ENCODE data around the gene ALOX12.
"Not testable (repeated sequence)": the region's sequence is repeated elsewhere in the genome, so short reads cannot be mapped to it uniquely, and the experiment has no call there.

Gene ALOX12

GRCh38 chr17:6981426-6981825, 14.4 kb upstream of the ALOX12 start:
- H3K27ac ChIP-seq (ENCODE audit: insufficient read depth, low read depth, low read length, poor library complexity, severe bottlenecking), result no peak overlapping the region
- no peaks in the 10 kb centered on the region for H3K36me3 ChIP-seq (ENCODE audit: control insufficient read depth, insufficient read depth, low read length)
- WGBS, 2 experiments, result 94 to 96% methylated on average over 1 of the region's 1 CpG
- no peaks in the 10 kb centered on the region for H3K4me1 ChIP-seq (ENCODE audit: control insufficient read depth, insufficient read depth, low read length)
- H3K9me3 ChIP-seq (ENCODE audit: control insufficient read depth, low read length), result no peaks in the 10 kb centered on the region
- no peak overlapping the region for H3K4me3 ChIP-seq (ENCODE audit: insufficient read depth, low read depth, low read length)
- no peaks in the 10 kb centered on the region for H3K27me3 ChIP-seq (ENCODE audit: control insufficient read depth, insufficient read depth, low read length, poor library complexity, severe bottlenecking)

- Histone ChIP-seq H3K36me3 (ENCODE audit: control insufficient read depth, insufficient read depth, low read length) (no peaks in the 10 kb centered on the region), H3K27me3 (ENCODE audit: control insufficient read depth, insufficient read depth, low read length, poor library complexity, severe bottlenecking) (no peaks in the 10 kb centered on the region), H3K4me1 (ENCODE audit: control insufficient read depth, insufficient read depth, low read length) (no peaks in the 10 kb centered on the region), H3K9me3 (ENCODE audit: control insufficient read depth, low read length) (no peaks in the 10 kb centered on the region), H3K27ac (ENCODE audit: insufficient read depth, low read depth, low read length, poor library complexity, severe bottlenecking) (no peak overlapping the region), H3K4me3 (ENCODE audit: insufficient read depth, low read depth, low read length) (no peak overlapping the region)
- 90 to 98% methylated on average over 3 to 4 of the region's 4 CpGs for WGBS, 2 experiments
Measured at GRCh38 chr17:6985266-6985665, 10.6 kb upstream of the ALOX12 start.

GRCh38 chr17:6986676-6987075, 9.2 kb upstream of the ALOX12 start:
- H3K36me3 ChIP-seq (ENCODE audit: control insufficient read depth, insufficient read depth, low read length), result no peaks in the 10 kb centered on the region
- H3K27me3 ChIP-seq (ENCODE audit: control insufficient read depth, insufficient read depth, low read length, poor library complexity, severe bottlenecking), result no peaks in the 10 kb centered on the region
- no peak overlapping the region for H3K27ac ChIP-seq (ENCODE audit: insufficient read depth, low read depth, low read length, poor library complexity, severe bottlenecking)
- no peaks in the 10 kb centered on the region for H3K4me1 ChIP-seq (ENCODE audit: control insufficient read depth, insufficient read depth, low read length)
- no peak overlapping the region for H3K4me3 ChIP-seq (ENCODE audit: insufficient read depth, low read depth, low read length)
- H3K9me3 ChIP-seq (ENCODE audit: control insufficient read depth, low read length), result no peaks in the 10 kb centered on the region
- 89 to 95% methylated on average over 2 of the region's 3 CpGs for WGBS, 2 experiments

- Histone ChIP-seq H3K4me3 (ENCODE audit: insufficient read depth, low read depth, low read length) (no peak overlapping the region), H3K9me3 (ENCODE audit: control insufficient read depth, low read length) (no peaks in the 10 kb centered on the region), H3K4me1 (ENCODE audit: control insufficient read depth, insufficient read depth, low read length) (no peaks in the 10 kb centered on the region), H3K27ac (ENCODE audit: insufficient read depth, low read depth, low read length, poor library complexity, severe bottlenecking) (no peak overlapping the region), H3K27me3 (ENCODE audit: control insufficient read depth, insufficient read depth, low read length, poor library complexity, severe bottlenecking) (peaks cover 1% of the 10 kb centered on the region), H3K36me3 (ENCODE audit: control insufficient read depth, insufficient read depth, low read length) (no peaks in the 10 kb centered on the region)
- WGBS, 2 experiments, result 85 to 93% methylated on average over 2 of the region's 2 CpGs
Measured at GRCh38 chr17:6989779-6990178, 6.1 kb upstream of the ALOX12 start.

GRCh38 chr17:6993613-6994056, 2.2 kb upstream of the ALOX12 start:
- not testable (repeated sequence) for H3K4me3 ChIP-seq (ENCODE audit: insufficient read depth, low read depth, low read length); H3K36me3 ChIP-seq (ENCODE audit: control insufficient read depth, insufficient read depth, low read length); H3K4me1 ChIP-seq (ENCODE audit: control insufficient read depth, insufficient read depth, low read length); H3K9me3 ChIP-seq (ENCODE audit: control insufficient read depth, low read length); H3K27ac ChIP-seq (ENCODE audit: insufficient read depth, low read depth, low read length, poor library complexity, severe bottlenecking)
- WGBS, 2 experiments, result 86 to 97% methylated on average over 5 of the region's 5 CpGs
- H3K27me3 ChIP-seq (ENCODE audit: control insufficient read depth, insufficient read depth, low read length, poor library complexity, severe bottlenecking), result peaks cover 25% of the 10 kb centered on the region

GRCh38 chr17:6994118-6994598, 1.7 kb upstream of the ALOX12 start:
- Histone ChIP-seq H3K36me3 (ENCODE audit: control insufficient read depth, insufficient read depth, low read length) (no peaks in the 10 kb centered on the region), H3K9me3 (ENCODE audit: control insufficient read depth, low read length) (no peaks in the 10 kb centered on the region), H3K27me3 (ENCODE audit: control insufficient read depth, insufficient read depth, low read length, poor library complexity, severe bottlenecking) (peaks cover 25% of the 10 kb centered on the region), H3K27ac (ENCODE audit: insufficient read depth, low read depth, low read length, poor library complexity, severe bottlenecking) (no peak overlapping the region), H3K4me3 (ENCODE audit: insufficient read depth, low read depth, low read length) (no peak overlapping the region), H3K4me1 (ENCODE audit: control insufficient read depth, insufficient read depth, low read length) (no peaks in the 10 kb centered on the region)
- 94 to 96% methylated on average over 10 of the region's 10 CpGs for WGBS, 2 experiments

- Histone ChIP-seq H3K27ac (ENCODE audit: insufficient read depth, low read depth, low read length, poor library complexity, severe bottlenecking) (no peak overlapping the region), H3K4me3 (ENCODE audit: insufficient read depth, low read depth, low read length) (no peak overlapping the region), H3K4me1 (ENCODE audit: control insufficient read depth, insufficient read depth, low read length) (no peaks in the 10 kb centered on the region), H3K27me3 (ENCODE audit: control insufficient read depth, insufficient read depth, low read length, poor library complexity, severe bottlenecking) (peaks cover 25% of the 10 kb centered on the region), H3K9me3 (ENCODE audit: control insufficient read depth, low read length) (no peaks in the 10 kb centered on the region), H3K36me3 (ENCODE audit: control insufficient read depth, insufficient read depth, low read length) (no peaks in the 10 kb centered on the region)
- 92 to 96% methylated on average over 9 of the region's 9 CpGs for WGBS, 2 experiments
Measured at GRCh38 chr17:6994666-6995256, 1.1 kb upstream of the ALOX12 start.

GRCh38 chr17:6996256-6997011, 585 bp downstream of the ALOX12 start:
- H3K36me3 ChIP-seq (ENCODE audit: control insufficient read depth, insufficient read depth, low read length), result no peaks in the 10 kb centered on the region
- WGBS, 2 experiments, result 61 to 65% methylated on average over 58 of the region's 58 CpGs
- H3K4me3 ChIP-seq (ENCODE audit: insufficient read depth, low read depth, low read length), result peak overlapping the region; percentile 39
- H3K4me1 ChIP-seq (ENCODE audit: control insufficient read depth, insufficient read depth, low read length), result no peaks in the 10 kb centered on the region
- no peak overlapping the region for H3K27ac ChIP-seq (ENCODE audit: insufficient read depth, low read depth, low read length, poor library complexity, severe bottlenecking)
- H3K27me3 ChIP-seq (ENCODE audit: control insufficient read depth, insufficient read depth, low read length, poor library complexity, severe bottlenecking), result peaks cover 25% of the 10 kb centered on the region
- no peaks in the 10 kb centered on the region for H3K9me3 ChIP-seq (ENCODE audit: control insufficient read depth, low read length)

GRCh38 chr17:6997171-6997570, 1.3 kb downstream of the ALOX12 start:
- H3K9me3 ChIP-seq (ENCODE audit: control insufficient read depth, low read length), result no peaks in the 10 kb centered on the region
- WGBS, 2 experiments, result 90% methylated on average over 8 of the region's 8 CpGs
- H3K4me3 ChIP-seq (ENCODE audit: insufficient read depth, low read depth, low read length), result no peak overlapping the region
- no peaks in the 10 kb centered on the region for H3K4me1 ChIP-seq (ENCODE audit: control insufficient read depth, insufficient read depth, low read length)
- H3K36me3 ChIP-seq (ENCODE audit: control insufficient read depth, insufficient read depth, low read length), result no peaks in the 10 kb centered on the region
- no peak overlapping the region for H3K27ac ChIP-seq (ENCODE audit: insufficient read depth, low read depth, low read length, poor library complexity, severe bottlenecking)
- peaks cover 25% of the 10 kb centered on the region for H3K27me3 ChIP-seq (ENCODE audit: control insufficient read depth, insufficient read depth, low read length, poor library complexity, severe bottlenecking)

GRCh38 chr17:6998855-6999508, 3.1 kb downstream of the ALOX12 start:
- no peaks in the 10 kb centered on the region for H3K36me3 ChIP-seq (ENCODE audit: control insufficient read depth, insufficient read depth, low read length)
- no peak overlapping the region for H3K27ac ChIP-seq (ENCODE audit: insufficient read depth, low read depth, low read length, poor library complexity, severe bottlenecking)
- H3K4me1 ChIP-seq (ENCODE audit: control insufficient read depth, insufficient read depth, low read length), result no peaks in the 10 kb centered on the region
- WGBS, 2 experiments, result 86 to 88% methylated on average over 11 of the region's 11 CpGs
- H3K27me3 ChIP-seq (ENCODE audit: control insufficient read depth, insufficient read depth, low read length, poor library complexity, severe bottlenecking), result peaks cover 25% of the 10 kb centered on the region
- H3K9me3 ChIP-seq (ENCODE audit: control insufficient read depth, low read length), result no peaks in the 10 kb centered on the region
- no peak overlapping the region for H3K4me3 ChIP-seq (ENCODE audit: insufficient read depth, low read depth, low read length)

Measured in ectodermal cell (in vitro differentiated cells).